Measurements from ENCODE around the gene LATS1.
"Not testable (repeated sequence)": the region's sequence is repeated elsewhere in the genome, so short reads cannot be mapped to it uniquely, and the experiment has no call there.

DNA sequence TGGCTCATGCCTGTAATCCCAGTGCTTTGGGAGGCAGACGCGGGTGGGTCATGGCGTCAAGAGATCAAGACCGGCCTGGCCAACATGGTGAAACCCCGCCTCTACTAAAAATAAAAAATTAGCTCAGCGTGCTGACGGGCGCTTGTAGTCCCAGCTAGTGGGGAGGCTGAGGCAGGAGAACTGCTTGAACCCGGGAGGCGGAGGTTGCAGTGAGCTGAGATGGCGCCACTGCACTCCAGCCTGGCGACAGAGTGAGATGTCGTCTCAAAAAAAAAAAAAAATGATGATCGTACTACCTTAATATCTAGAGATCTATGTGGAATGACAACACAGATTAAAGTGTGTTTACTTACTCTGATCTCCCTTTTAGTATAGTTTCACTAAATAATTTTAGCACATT, 36.1 kb downstream of the LATS1 start:
- TF ChIP-seq EZH2 (IDR thresholded peaks at IDR 0.05; ENCODE audit: borderline replicate concordance, low read depth, low read length, severe bottlenecking) = not testable (repeated sequence)
- TF ChIP-seq, protein P1, sequence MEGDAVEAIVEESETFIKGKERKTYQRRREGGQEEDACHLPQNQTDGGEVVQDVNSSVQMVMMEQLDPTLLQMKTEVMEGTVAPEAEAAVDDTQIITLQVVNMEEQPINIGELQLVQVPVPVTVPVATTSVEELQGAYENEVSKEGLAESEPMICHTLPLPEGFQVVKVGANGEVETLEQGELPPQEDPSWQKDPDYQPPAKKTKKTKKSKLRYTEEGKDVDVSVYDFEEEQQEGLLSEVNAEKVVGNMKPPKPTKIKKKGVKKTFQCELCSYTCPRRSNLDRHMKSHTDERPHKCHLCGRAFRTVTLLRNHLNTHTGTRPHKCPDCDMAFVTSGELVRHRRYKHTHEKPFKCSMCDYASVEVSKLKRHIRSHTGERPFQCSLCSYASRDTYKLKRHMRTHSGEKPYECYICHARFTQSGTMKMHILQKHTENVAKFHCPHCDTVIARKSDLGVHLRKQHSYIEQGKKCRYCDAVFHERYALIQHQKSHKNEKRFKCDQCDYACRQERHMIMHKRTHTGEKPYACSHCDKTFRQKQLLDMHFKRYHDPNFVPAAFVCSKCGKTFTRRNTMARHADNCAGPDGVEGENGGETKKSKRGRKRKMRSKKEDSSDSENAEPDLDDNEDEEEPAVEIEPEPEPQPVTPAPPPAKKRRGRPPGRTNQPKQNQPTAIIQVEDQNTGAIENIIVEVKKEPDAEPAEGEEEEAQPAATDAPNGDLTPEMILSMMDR (IDR thresholded peaks at IDR 0.05; ENCODE audit: borderline replicate concordance, extremely low read depth, low read length, poor library complexity, severe bottlenecking) = not testable (repeated sequence)
